Measurements from ENCODE around the gene NELFB.
A peak's percentile ranks its signal among the peaks of the same experiment; 100 is the strongest.
"Not testable (repeated sequence)": the region's sequence is repeated elsewhere in the genome, so short reads cannot be mapped to it uniquely, and the experiment has no call there.

Gene NELFB

GRCh38 chr9:137236238-137236935, 18.7 kb upstream of the NELFB start:
- peak; percentile 80 for DNase-seq

GRCh38 chr9:137236936-137237421, 18.1 kb upstream of the NELFB start:
- DNase-seq = no peak

GRCh38 chr9:137237759-137238726, 17.1 kb upstream of the NELFB start:
- DNase-seq = no peak

GRCh38 chr9:137239541-137240200, 15.5 kb upstream of the NELFB start:
- not testable (repeated sequence) for DNase-seq

- DNase-seq = peak; percentile 72
Observed at GRCh38 chr9:137240318-137240840, 14.7 kb upstream of the NELFB start.

- peak; percentile 100 for DNase-seq
Observed at GRCh38 chr9:137240841-137241489, 14.2 kb upstream of the NELFB start, which contains the start of gene TUBB4B. Gene TUBB4B (plus strand): TSS chr9:137241287. CDS start chr9:137241361, 74 bp downstream.

GRCh38 chr9:137241490-137242268, 13.4 kb upstream of the NELFB start:
- peak; percentile 75 for DNase-seq

GRCh38 chr9:137242269-137243203, 12.6 kb upstream of the NELFB start:
- DNase-seq = no peak

GRCh38 chr9:137243266-137243625, 11.9 kb upstream of the NELFB start:
- not testable (repeated sequence) for DNase-seq

GRCh38 chr9:137243626-137244485, 11.3 kb upstream of the NELFB start:
- no peak for DNase-seq

- DNase-seq = no peak
Observed at GRCh38 chr9:137244486-137245449, 10.4 kb upstream of the NELFB start.

GRCh38 chr9:137245450-137246421, 9.4 kb upstream of the NELFB start:
- no peak for DNase-seq

GRCh38 chr9:137247135-137247915, 7.8 kb upstream of the NELFB start:
- no peak for DNase-seq

- DNase-seq = no peak
Observed at GRCh38 chr9:137247916-137248175, 7.3 kb upstream of the NELFB start.

- DNase-seq = no peak
Observed at GRCh38 chr9:137250329-137251193, 4.6 kb upstream of the NELFB start.

- DNase-seq = no peak
Observed at GRCh38 chr9:137251194-137251461, 4.0 kb upstream of the NELFB start, which contains the start of gene STPG3. Gene STPG3 (plus strand): TSS chr9:137251286. CDS start chr9:137251287, 1 bp downstream.

Measured in CD4-positive, alpha-beta T cell treated with Interleukin-4 for 4 hours (primary cell).